ENCODE results near the gene CCDC57. TPM values are rescaled to one million over a fixed set of nuclear protein-coding genes. Genes with fewer than 3 reads are reported as not detected.

The CCDC57 gene
- total and polyA plus RNA-seq, 3 experiments from 2014 or later, result 39.2 to 77.6 (median 69.8) TPM

- no peaks in the 10 kb centered on the region for H3K36me3 ChIP-seq (ENCODE audit: insufficient read depth, low read length)
- Mint-ChIP-seq H3K27me3 (peaks cover 0 to 1% of the 10 kb centered on the region in 2 donors), H3K9me3 (no peaks in the 10 kb centered on the region), H3K36me3 (peaks cover 6 to 71% (median 20%) of the 10 kb centered on the region in 3 donors), H3K27ac (peak overlapping the region in 2 of 8 donors; percentile 29 to 75), H3K4me1 (no peaks in the 10 kb centered on the region), H3K4me3 (no peak overlapping the region)
- H3K27me3 ChIP-seq (ENCODE audit: insufficient read depth, low read length, poor library complexity, severe bottlenecking), result no peaks in the 10 kb centered on the region
- DNase-seq, result no peak
- H3K9me3 ChIP-seq (ENCODE audit: low read length), result no peaks in the 10 kb centered on the region
- CTCF ChIA-PET, result no interaction called here
- H3K27ac ChIP-seq (ENCODE audit: low read depth, low read length), result peak overlapping the region; percentile 54
- no peak overlapping the region for H3K4me3 ChIP-seq (ENCODE audit: low read length)
- POLR2A ChIA-PET, result no interaction called here
- H3K4me1 ChIP-seq (ENCODE audit: insufficient read depth, low read length), result no peaks in the 10 kb centered on the region
Observed at GRCh38 chr17:82170412-82170961, 42.2 kb downstream of the CCDC57 start.

GRCh38 chr17:82168568-82168967 lies 44.1 kb downstream of the CCDC57 start:
- DNase-seq, result no peak
- H3K27me3 ChIP-seq (ENCODE audit: insufficient read depth, low read length, poor library complexity, severe bottlenecking), result no peaks in the 10 kb centered on the region
- H3K4me1 ChIP-seq (ENCODE audit: insufficient read depth, low read length), result no peaks in the 10 kb centered on the region
- H3K4me3 ChIP-seq (ENCODE audit: low read length), result no peak overlapping the region
- H3K9me3 Mint-ChIP-seq, result no peaks in the 10 kb centered on the region
- H3K27ac Mint-ChIP-seq, result peak overlapping the region in 1 of 8 donors; percentile 23
- no peak overlapping the region for H3K27ac ChIP-seq (ENCODE audit: low read depth, low read length)
- no peak overlapping the region for H3K4me3 Mint-ChIP-seq
- H3K9me3 ChIP-seq (ENCODE audit: low read length), result no peaks in the 10 kb centered on the region
- H3K4me1 Mint-ChIP-seq, result no peaks in the 10 kb centered on the region
- peaks cover 6 to 65% (median 15%) of the 10 kb centered on the region in 3 donors for H3K36me3 Mint-ChIP-seq
- CTCF ChIA-PET, result no interaction called here
- H3K27me3 Mint-ChIP-seq, result peaks cover 0 to 1% of the 10 kb centered on the region in 2 donors
- POLR2A ChIA-PET, result no interaction called here
- no peaks in the 10 kb centered on the region for H3K36me3 ChIP-seq (ENCODE audit: insufficient read depth, low read length)

GRCh38 chr17:82167028-82167427 lies 45.6 kb downstream of the CCDC57 start:
- Histone ChIP-seq H3K27ac (ENCODE audit: low read depth, low read length) (no peak overlapping the region), H3K27me3 (ENCODE audit: insufficient read depth, low read length, poor library complexity, severe bottlenecking) (no peaks in the 10 kb centered on the region), H3K9me3 (ENCODE audit: low read length) (no peaks in the 10 kb centered on the region), H3K36me3 (ENCODE audit: insufficient read depth, low read length) (no peaks in the 10 kb centered on the region), H3K4me1 (ENCODE audit: insufficient read depth, low read length) (no peaks in the 10 kb centered on the region), H3K4me3 (ENCODE audit: low read length) (no peak overlapping the region)
- no peak for DNase-seq
- no peak overlapping the region for H3K4me3 Mint-ChIP-seq
- H3K9me3 Mint-ChIP-seq, result no peaks in the 10 kb centered on the region
- POLR2A ChIA-PET, result no interaction called here
- peaks cover 6 to 58% (median 15%) of the 10 kb centered on the region in 3 donors for H3K36me3 Mint-ChIP-seq
- H3K4me1 Mint-ChIP-seq, result no peaks in the 10 kb centered on the region
- CTCF ChIA-PET, result no interaction called here
- peak overlapping the region in 3 of 8 donors; percentile 5 to 56 (median 40) for H3K27ac Mint-ChIP-seq
- no peaks in the 10 kb centered on the region for H3K27me3 Mint-ChIP-seq

GRCh38 chr17:82164853-82165252 lies 47.8 kb downstream of the CCDC57 start:
- CTCF ChIA-PET, result no interaction called here
- H3K9me3 Mint-ChIP-seq, result no peaks in the 10 kb centered on the region
- peak overlapping the region in 1 of 8 donors; percentile 38 for H3K27ac Mint-ChIP-seq
- H3K27me3 Mint-ChIP-seq, result no peaks in the 10 kb centered on the region
- no peak overlapping the region for H3K27ac ChIP-seq (ENCODE audit: low read depth, low read length)
- H3K27me3 ChIP-seq (ENCODE audit: insufficient read depth, low read length, poor library complexity, severe bottlenecking), result no peaks in the 10 kb centered on the region
- DNase-seq, result no peak
- H3K4me1 Mint-ChIP-seq, result no peaks in the 10 kb centered on the region
- H3K36me3 Mint-ChIP-seq, result peaks cover 4 to 52% (median 14%) of the 10 kb centered on the region in 3 donors
- H3K36me3 ChIP-seq (ENCODE audit: insufficient read depth, low read length), result no peaks in the 10 kb centered on the region
- H3K9me3 ChIP-seq (ENCODE audit: low read length), result no peaks in the 10 kb centered on the region
- POLR2A ChIA-PET, result interaction anchor here (0.6 kb wide), 1 partner anchor 424 kb away, joined by 3 read pairs; no protein-coding TSS in a partner anchor
- H3K4me3 ChIP-seq (ENCODE audit: low read length), result no peak overlapping the region
- no peak overlapping the region for H3K4me3 Mint-ChIP-seq
- no peaks in the 10 kb centered on the region for H3K4me1 ChIP-seq (ENCODE audit: insufficient read depth, low read length)

GRCh38 chr17:82161216-82161615 lies 51.4 kb downstream of the CCDC57 start:
- no peak overlapping the region for H3K4me3 ChIP-seq (ENCODE audit: low read length)
- H3K9me3 Mint-ChIP-seq, result no peaks in the 10 kb centered on the region
- H3K27ac ChIP-seq (ENCODE audit: low read depth, low read length), result no peak overlapping the region
- ChIA-PET POLR2A (no interaction called here), CTCF (no interaction called here)
- no peaks in the 10 kb centered on the region for H3K36me3 ChIP-seq (ENCODE audit: insufficient read depth, low read length)
- no peaks in the 10 kb centered on the region for H3K27me3 ChIP-seq (ENCODE audit: insufficient read depth, low read length, poor library complexity, severe bottlenecking)
- H3K4me1 ChIP-seq (ENCODE audit: insufficient read depth, low read length), result no peaks in the 10 kb centered on the region
- H3K36me3 Mint-ChIP-seq, result peaks cover 0 to 46% (median 13%) of the 10 kb centered on the region in 3 donors
- no peaks in the 10 kb centered on the region for H3K9me3 ChIP-seq (ENCODE audit: low read length)
- no peak overlapping the region for H3K27ac Mint-ChIP-seq
- no peak for DNase-seq
- H3K27me3 Mint-ChIP-seq, result no peaks in the 10 kb centered on the region
- no peaks in the 10 kb centered on the region for H3K4me1 Mint-ChIP-seq
- no peak overlapping the region for H3K4me3 Mint-ChIP-seq

GRCh38 chr17:82160075-82160474 lies 52.6 kb downstream of the CCDC57 start:
- H3K9me3 Mint-ChIP-seq, result no peaks in the 10 kb centered on the region
- H3K9me3 ChIP-seq (ENCODE audit: low read length), result no peaks in the 10 kb centered on the region
- ChIA-PET CTCF (no interaction called here), POLR2A (interaction anchor here (0.7 kb wide), 1 partner anchor 61 kb away, joined by 5 read pairs; no protein-coding TSS in a partner anchor)
- H3K36me3 Mint-ChIP-seq, result peaks cover 0 to 36% (median 11%) of the 10 kb centered on the region in 3 donors
- no peaks in the 10 kb centered on the region for H3K4me1 Mint-ChIP-seq
- H3K4me1 ChIP-seq (ENCODE audit: insufficient read depth, low read length), result no peaks in the 10 kb centered on the region
- no peaks in the 10 kb centered on the region for H3K36me3 ChIP-seq (ENCODE audit: insufficient read depth, low read length)
- no peak overlapping the region for H3K4me3 ChIP-seq (ENCODE audit: low read length)
- H3K27me3 ChIP-seq (ENCODE audit: insufficient read depth, low read length, poor library complexity, severe bottlenecking), result no peaks in the 10 kb centered on the region
- no peak for DNase-seq
- H3K4me3 Mint-ChIP-seq, result no peak overlapping the region
- H3K27me3 Mint-ChIP-seq, result no peaks in the 10 kb centered on the region
- no peak overlapping the region for H3K27ac ChIP-seq (ENCODE audit: low read depth, low read length)
- no peak overlapping the region for H3K27ac Mint-ChIP-seq

- no peak overlapping the region for H3K27ac ChIP-seq (ENCODE audit: low read depth, low read length)
- H3K27ac Mint-ChIP-seq, result no peak overlapping the region
Observed at GRCh38 chr17:82158825-82159224, 53.8 kb downstream of the CCDC57 start.

GRCh38 chr17:82157046-82158035 lies 55.3 kb downstream of the CCDC57 start:
- CTCF ChIA-PET, result interaction anchor here (4.6 kb wide), 1 partner anchor 128 kb away, joined by 59 read pairs; the partner anchor contains the start of gene RAC3
- no peak overlapping the region for H3K4me3 Mint-ChIP-seq
- no peaks in the 10 kb centered on the region for H3K36me3 ChIP-seq (ENCODE audit: insufficient read depth, low read length)

More at GRCh38 chr17:82158825-82159224, 53.8 kb downstream of the CCDC57 start:
- Histone ChIP-seq H3K27me3 (ENCODE audit: insufficient read depth, low read length, poor library complexity, severe bottlenecking) (no peaks in the 10 kb centered on the region), H3K4me1 (ENCODE audit: insufficient read depth, low read length) (peaks cover under 1% of the 10 kb centered on the region), H3K9me3 (ENCODE audit: low read length) (no peaks in the 10 kb centered on the region), H3K4me3 (ENCODE audit: low read length) (no peak overlapping the region), H3K36me3 (ENCODE audit: insufficient read depth, low read length) (no peaks in the 10 kb centered on the region)
- ChIA-PET CTCF (interaction anchor here (1.0 to 1.1 kb wide), 2 partner anchors 32 to 128 kb away, joined by 3 read pairs; no protein-coding TSS in a partner anchor), POLR2A (no interaction called here)
- H3K4me3 Mint-ChIP-seq, result no peak overlapping the region
- no peaks in the 10 kb centered on the region for H3K27me3 Mint-ChIP-seq
- peaks cover 0 to 2% (median 2%) of the 10 kb centered on the region in 3 donors for H3K4me1 Mint-ChIP-seq
- no peak for DNase-seq
- H3K9me3 Mint-ChIP-seq, result no peaks in the 10 kb centered on the region
- H3K36me3 Mint-ChIP-seq, result peaks cover 0 to 31% (median 11%) of the 10 kb centered on the region in 3 donors

More at GRCh38 chr17:82157046-82158035, 55.3 kb downstream of the CCDC57 start:
- no peak overlapping the region for H3K27ac ChIP-seq (ENCODE audit: low read depth, low read length)
- H3K36me3 Mint-ChIP-seq, result peaks cover 0 to 24% (median 7%) of the 10 kb centered on the region in 3 donors
- H3K9me3 ChIP-seq (ENCODE audit: low read length), result no peaks in the 10 kb centered on the region
- no peaks in the 10 kb centered on the region for H3K9me3 Mint-ChIP-seq
- no peak overlapping the region for H3K4me3 ChIP-seq (ENCODE audit: low read length)
- peaks cover 0 to 5% (median 3%) of the 10 kb centered on the region in 3 donors for H3K4me1 Mint-ChIP-seq
- H3K27me3 ChIP-seq (ENCODE audit: insufficient read depth, low read length, poor library complexity, severe bottlenecking), result no peaks in the 10 kb centered on the region
- POLR2A ChIA-PET, result no interaction called here
- H3K27me3 Mint-ChIP-seq, result no peaks in the 10 kb centered on the region
- peaks cover 7% of the 10 kb centered on the region for H3K4me1 ChIP-seq (ENCODE audit: insufficient read depth, low read length)
- no peak overlapping the region for H3K27ac Mint-ChIP-seq
- DNase-seq, result no peak

Measured in CD8-positive, alpha-beta memory T cell (primary cell).